GM12891 (cell line): ENCODE data around the gene FCGR2B.
"Not testable (repeated sequence)": the region's sequence is repeated elsewhere in the genome, so short reads cannot be mapped to it uniquely, and the experiment has no call there.

Source experiments
- PAX5 ChIP-seq: IDR thresholded peaks from 2 replicates; pipeline ENCODE4 v1.6.1; 2011; ENCODE audit warnings: low read length, moderate library complexity, mild to moderate bottlenecking; ENCODE audit not compliant: insufficient read depth, severe bottlenecking
- POLR2A ChIP-seq: IDR thresholded peaks from 2 replicates; pipeline ENCODE4 v1.6.1; 2011; ENCODE audit warnings: low read depth, low read length, control low read depth
- POLR2AphosphoS5 ChIP-seq: IDR thresholded peaks from 2 replicates; pipeline ENCODE4 v1.6.1; 2011; ENCODE audit warnings: low read depth, low read length, control low read depth
- SPI1 ChIP-seq: IDR thresholded peaks from 2 replicates; pipeline ENCODE4 v1.6.1; 2011; ENCODE audit warnings: low read depth, low read length, control low read depth
- TAF1 ChIP-seq: IDR thresholded peaks from 2 replicates; pipeline ENCODE4 v1.6.1; 2011; ENCODE audit warnings: low read depth, low read length, control low read depth

GRCh38 chr1:161725258-161725907, 62.4 kb downstream of the FCGR2B start:
- TF ChIP-seq POLR2A, POLR2AphosphoS5, PAX5, SPI1, TAF1: not testable (repeated sequence)
